K562 (cell line): ENCODE results near the gene HSBP1L1. TPM values are rescaled to one million over a fixed set of nuclear protein-coding genes. Genes with fewer than 3 reads are reported as not detected.

ENCODE experiments used
- ATAC-seq: fragments of 200-7000 bp; cut with Tn5 transposase; 3 replicates; pipeline ENCODE4 v1.9.1; 2020; ENCODE audit warnings: moderate library complexity
- BruUV-seq: library from RNA; stranded (reverse); fragments of 400-500 nt; replicated peaks from 2 replicates; lab custom pipeline; 2021; lab: Mats Ljungman, UMichigan
- CTCF ChIA-PET: fragments of 300-600 bp; formaldehyde crosslinking; extraction: SDS; loops from one replicate; lab custom pipeline; 2021; ENCODE audit warnings: low intra/inter-chr PET ratio; lab: Yijun Ruan, JAX
- POLR2A ChIA-PET: fragments of 300-600, 350-650 bp; sonication (Branson Sonifier 250); formaldehyde crosslinking; extraction: SDS; loops from one replicate; lab custom pipeline; 2021; ENCODE audit warnings: antibody characterized with exemption, inconsistent platforms; lab: Yijun Ruan, JAX
- DNase-seq, 4 experiments: peaks; one replicate each; pipeline versions ENCODE4 v3.0.0 to v3.0.0-alpha.2; 2011 to 2018; ENCODE audit warnings: low spot score in 3 of 4, mixed read lengths in 3 of 4; ENCODE audit errors: extremely low read depth in 1 of 4
- FAIRE-seq: peaks from 2 replicates; lab custom pipeline; 2011; peaks lifted over from hg19 to GRCh38; lab: Jason Lieb, UNC
- H2AFZ ChIP-seq: 2 replicates; pipeline ENCODE4 v1.6.0; 2011; ENCODE audit warnings: low read depth, low read length, control low read depth, inconsistent platforms
- H3K27ac ChIP-seq: fragments of 200-600 bp; 3 replicates; pipeline ENCODE4 v1.8.0; 2011; ENCODE audit warnings: low read depth, mild to moderate bottlenecking, control low read depth, inconsistent platforms, low read length, moderate library complexity, mixed read lengths; ENCODE audit errors: extremely low read depth
- H3K27me3 ChIP-seq, 2 experiments: fragments of 300-600 bp in 1 of 2; 2 replicates in 1 of 2; 3 replicates in 1 of 2; pipeline versions ENCODE4 v1.6.0 to v1.8.0; 2011; ENCODE audit warnings: inconsistent platforms in 2 of 2, low read length in 2 of 2, mild to moderate bottlenecking in 1 of 2, mixed read lengths in 1 of 2, moderate library complexity in 1 of 2; ENCODE audit not compliant: control insufficient read depth in 2 of 2, insufficient read depth in 2 of 2
- H3K36me3 ChIP-seq: fragments of 300-600 bp; 3 replicates; pipeline ENCODE4 v1.8.0; 2011; ENCODE audit warnings: mild to moderate bottlenecking, low read length, inconsistent platforms; ENCODE audit not compliant: control insufficient read depth, insufficient read depth
- H3K4me1 ChIP-seq, 2 experiments: fragments of 200-600 bp in 1 of 2; replicated peaks in 1 of 2; 2 replicates in 1 of 2; 3 replicates in 1 of 2; pipeline versions ENCODE4 v1.5.1 to v1.8.0; 2011; ENCODE audit warnings: inconsistent platforms in 2 of 2, low read length in 2 of 2, mild to moderate bottlenecking in 1 of 2, mixed read lengths in 1 of 2, moderate library complexity in 1 of 2; ENCODE audit not compliant: control insufficient read depth in 2 of 2, insufficient read depth in 2 of 2
- H3K4me2 ChIP-seq: 2 replicates; pipeline ENCODE4 v1.6.1; 2011; ENCODE audit warnings: low read length, control low read depth, inconsistent platforms, mixed read lengths; ENCODE audit not compliant: insufficient read depth
- H3K4me3 ChIP-seq: fragments of 200-600 bp; sonication (generic), shearing (Covaris generic); 2 replicates; pipeline ENCODE4 v1.5.1; 2016; ENCODE audit warnings: control low read depth, inconsistent platforms
- H3K79me2 ChIP-seq: fragments of 200-600 bp; 3 replicates; pipeline ENCODE4 v1.8.0; 2011; ENCODE audit warnings: low read length, inconsistent platforms; ENCODE audit not compliant: control insufficient read depth, insufficient read depth
- H3K9ac ChIP-seq, 2 experiments: 2 replicates each; pipeline versions ENCODE4 v1.6.0 to v1.6.1; 2011; ENCODE audit warnings: low read depth in 2 of 2, low read length in 2 of 2, control low read depth in 1 of 2, inconsistent platforms in 1 of 2, mild to moderate bottlenecking in 1 of 2, mixed read lengths in 1 of 2; ENCODE audit not compliant: insufficient read depth in 1 of 2
- H3K9me1 ChIP-seq: one replicate; pipeline ENCODE4 v1.6.0; 2011; ENCODE audit warnings: inconsistent platforms, mild to moderate bottlenecking, low read length, moderate library complexity; ENCODE audit not compliant: control insufficient read depth, insufficient read depth
- H3K9me3 ChIP-seq: replicated peaks from 2 replicates; pipeline ENCODE4 v1.5.1; 2011; ENCODE audit warnings: low read depth, low read length, inconsistent platforms; ENCODE audit not compliant: control insufficient read depth, insufficient read depth
- H4K20me1 ChIP-seq: replicated peaks from 2 replicates; pipeline ENCODE4 v1.6.1; 2011; ENCODE audit warnings: low read length, inconsistent platforms, mixed read lengths; ENCODE audit not compliant: control insufficient read depth, insufficient read depth
- NFIC ChIP-seq: fragments of 450-650 bp; IDR thresholded peaks from 2 replicates; pipeline ENCODE4 v1.6.1; 2017; ENCODE audit warnings: mild to moderate bottlenecking, inconsistent platforms
- POLR3A ChIP-seq: IDR thresholded peaks from 2 replicates; pipeline ENCODE4 v1.6.1; 2011; ENCODE audit warnings: borderline replicate concordance, mild to moderate bottlenecking, moderate library complexity; ENCODE audit not compliant: insufficient read length, insufficient read depth; ENCODE audit errors: extremely low read depth
- WGBS: fragments of 100-300 bp; shearing (Covaris generic); methylation state at CpG from one replicate; pipeline ENCODE4 v1.1.6; 2016; ENCODE audit warnings: low coverage, mixed read lengths; ENCODE audit not compliant: insufficient coverage; ENCODE audit errors: missing lambda C conversion rate; 5-methylcytosine and 5-hydroxymethylcytosine counted together
- in situ Hi-C: fragments of 300-500 bp; cut with MboI; formaldehyde crosslinking; loops from 4 replicates; pipeline ENCODE4 v1.15.0; 2018; ENCODE audit warnings: inconsistent platforms, mixed read lengths
- intact Hi-C: fragments of 100-400 bp; cut with micrococcal nuclease; formaldehyde crosslinking; loops from 2 replicates; pipeline ENCODE4 v1.14.2; 2022
- polyA plus RNA-seq, 8 experiments: library from polyadenylated mRNA; depleted of rRNA in 4 of 8; stranded (reverse) in 5 of 8; unstranded in 3 of 8; fragments of >200 nt; fragmentation: Nextera tagmentation in 2 of 8; fragmentation: Illumina TruSeq in 1 of 8; extraction: Ambion mirVana in 2 of 8; extraction: Trizol in 1 of 8; gene quantifications; 2 replicates each; pipeline versions ENCODE4 v1.2.1 to v1.2.3, GENCODE V29; 2011 to 2014; ENCODE audit warnings: inconsistent platforms in 1 of 8, missing spikeins in 1 of 8
- total RNA-seq, 7 experiments: library from RNA; depleted of rRNA in 6 of 7; stranded (reverse); fragments of >200 nt in 6 of 7; fragmentation: Illumina TruSeq in 2 of 7; extraction: Trizol in 2 of 7; gene quantifications; 2 replicates each; pipeline versions ENCODE4 v1.2.1 to v1.2.3, GENCODE V29; 2011 to 2021; ENCODE audit warnings: low replicate concordance in 1 of 7
- TF ChIP-seq, protein P1 (sequence below), 2 experiments: IDR thresholded peaks; 2 replicates each; pipeline ENCODE4 v1.6.1; 2011; ENCODE audit warnings: borderline replicate concordance in 1 of 2, control low read depth in 1 of 2, low read depth in 1 of 2, low read length in 1 of 2, mild to moderate bottlenecking in 1 of 2, mixed read lengths in 1 of 2, moderate library complexity in 1 of 2; ENCODE audit not compliant: insufficient read depth in 1 of 2, insufficient read length in 1 of 2, poor library complexity in 1 of 2, severe bottlenecking in 1 of 2; ENCODE audit errors: extremely low read depth in 1 of 2

The HSBP1L1 gene
- total and polyA plus RNA-seq, 9 of the 15 experiments (the other 6 are each of a cell fraction or from before 2014, with no cell fraction given): 0.24 to 0.36 TPM; not detected in 7

DNA sequence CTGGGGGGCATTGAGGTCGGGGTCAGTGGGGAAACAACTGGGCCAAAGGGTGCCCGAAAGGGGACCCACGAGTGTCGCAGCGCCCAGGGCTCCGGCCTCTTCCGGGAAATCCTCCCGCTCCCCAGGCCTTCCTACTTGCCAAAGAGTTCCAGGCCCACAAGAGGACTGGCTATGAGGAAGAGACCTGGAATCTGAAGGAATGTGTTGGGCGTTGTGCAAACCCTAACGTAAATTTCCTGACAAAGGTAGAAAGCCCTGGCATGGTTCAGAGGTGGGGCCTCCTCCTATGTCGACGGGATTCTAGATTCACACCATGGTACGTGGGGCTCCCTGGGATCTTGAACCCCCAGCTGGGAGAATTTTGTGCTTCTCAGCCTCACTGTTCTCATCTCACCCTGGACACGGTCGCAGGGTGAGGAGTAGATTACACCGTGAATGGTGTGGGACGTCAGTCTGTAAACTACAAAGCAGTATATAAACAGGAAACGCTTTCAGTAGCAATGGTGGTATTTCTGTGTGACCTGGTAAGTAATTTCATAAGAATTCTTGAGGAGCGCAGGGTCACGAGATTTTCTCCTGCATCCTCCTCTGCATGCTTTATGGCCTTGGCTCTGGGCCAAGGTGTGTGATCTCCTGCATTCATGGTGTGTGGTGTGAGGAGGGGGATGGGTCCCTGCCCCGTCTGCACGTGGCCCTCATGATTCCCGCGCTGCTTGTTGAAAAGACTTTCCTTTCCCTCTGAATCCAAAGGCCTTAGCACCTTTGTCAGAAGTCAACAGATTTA, 868 bp downstream of the HSBP1L1 start:
- Histone ChIP-seq H2AFZ (no peak overlapping the region), H3K4me2 (no peak overlapping the region), H3K27ac (no peak overlapping the region), H3K79me2 (no peaks in the 10 kb centered on the region), H3K9me3 (no peaks in the 10 kb centered on the region), H4K20me1 (no peaks in the 10 kb centered on the region), H3K4me1 (peaks cover 9 to 29% of the 10 kb centered on the region in 2 experiments; a peak in 4 of 5 replicates), H3K36me3 (peaks cover 8% of the 10 kb centered on the region; the same call in 1 of the 3 replicates)
- FAIRE-seq: no peak
- in situ Hi-C loops: no loop called here
- WGBS: 72% methylated on average over 9 of the region's 24 CpGs
- DNase-seq: peak in 1 of 4 experiments; percentile 54
- POLR2A ChIA-PET: no interaction called here
- peak; percentile 92 for TF ChIP-seq NFIC
- TF ChIP-seq POLR3A: no peak
- TF ChIP-seq, protein P1, sequence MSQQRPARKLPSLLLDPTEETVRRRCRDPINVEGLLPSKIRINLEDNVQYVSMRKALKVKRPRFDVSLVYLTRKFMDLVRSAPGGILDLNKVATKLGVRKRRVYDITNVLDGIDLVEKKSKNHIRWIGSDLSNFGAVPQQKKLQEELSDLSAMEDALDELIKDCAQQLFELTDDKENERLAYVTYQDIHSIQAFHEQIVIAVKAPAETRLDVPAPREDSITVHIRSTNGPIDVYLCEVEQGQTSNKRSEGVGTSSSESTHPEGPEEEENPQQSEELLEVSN (IDR thresholded peaks at IDR 0.05; ENCODE audit: borderline replicate concordance in 1 of 2, extremely low read depth in 1 of 2, insufficient read depth in 1 of 2, insufficient read length in 1 of 2, low read depth in 1 of 2, low read length in 1 of 2, poor library complexity in 1 of 2, severe bottlenecking in 1 of 2): peak; percentile 24 to 62
- TF ChIP-seq, all 486 proteins: peak for 2
- Histone ChIP-seq H3K27me3 (no peaks in the 10 kb centered on the region), H3K9me1 (no peaks in the 10 kb centered on the region), H3K9ac (no peak overlapping the region), H3K4me3 (no peak overlapping the region)
- no peak for ATAC-seq
- BruUV-seq: no TSS peak
- CTCF ChIA-PET: no interaction called here
- intact Hi-C loops: no loop called here
